ENCODE results near the gene NPAS2.

NPAS2 gene

DNA sequence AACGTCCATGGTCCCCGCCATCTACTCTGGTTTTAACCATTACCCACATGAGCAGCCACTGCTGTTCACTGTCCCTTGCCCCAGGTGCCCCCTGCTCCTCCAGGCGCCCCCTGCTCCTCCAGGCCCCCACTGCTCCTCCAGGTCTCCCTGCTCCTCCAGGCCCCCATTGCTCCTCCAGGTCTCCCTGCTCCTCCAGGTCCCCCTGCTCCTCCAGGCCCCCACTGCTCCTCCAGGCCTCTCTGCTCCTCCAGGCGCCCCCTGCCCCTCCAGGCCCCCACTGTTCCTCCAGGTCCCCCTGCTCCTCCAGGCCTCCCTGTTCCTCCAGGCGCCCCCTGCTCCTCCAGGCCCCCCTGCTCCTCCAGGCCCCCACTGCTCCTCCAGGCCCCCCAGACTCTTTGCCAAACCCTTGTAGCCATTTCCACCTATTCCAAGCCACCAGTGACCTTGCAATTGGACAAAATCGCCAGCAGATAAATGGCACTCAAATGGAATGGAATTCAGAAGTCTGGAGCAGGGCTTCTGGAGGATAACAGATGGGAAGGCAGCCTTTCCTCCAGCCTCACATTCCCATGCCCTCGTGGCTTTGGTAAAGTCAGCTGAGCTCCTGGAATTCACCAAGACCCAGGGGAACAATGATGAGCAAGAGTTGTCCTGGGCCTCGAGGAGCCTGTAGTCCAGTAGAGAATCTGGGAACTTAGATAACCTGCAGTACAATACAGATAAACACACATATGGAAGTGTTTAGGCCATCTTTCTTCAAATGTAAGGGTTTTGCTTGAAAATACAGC, 168.9 kb downstream of the NPAS2 start:
- no peak for DNase-seq (ENCODE audit: low read depth, low spot score)

DNA sequence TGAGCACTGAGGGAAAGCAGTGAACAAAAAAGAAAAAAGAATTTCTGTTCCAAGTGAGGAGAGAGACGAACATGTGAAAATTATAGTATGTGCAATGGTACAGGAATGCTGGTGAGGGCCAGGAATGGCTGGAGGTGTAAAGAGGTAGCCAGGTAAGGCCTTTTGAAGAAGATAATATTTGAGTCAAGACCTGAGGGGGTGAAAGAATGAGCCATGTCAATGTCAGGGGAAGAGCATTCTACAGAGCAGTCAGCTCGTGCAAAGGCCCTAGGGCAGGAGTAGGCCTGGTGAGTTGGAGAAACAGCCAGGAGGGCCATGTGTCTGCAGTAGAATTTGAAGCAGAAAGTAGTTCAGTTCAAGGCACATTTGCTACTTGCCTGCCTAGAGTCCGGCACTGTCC, 169.7 kb downstream of the NPAS2 start:
- no peak for DNase-seq (ENCODE audit: low read depth, low spot score)

DNA sequence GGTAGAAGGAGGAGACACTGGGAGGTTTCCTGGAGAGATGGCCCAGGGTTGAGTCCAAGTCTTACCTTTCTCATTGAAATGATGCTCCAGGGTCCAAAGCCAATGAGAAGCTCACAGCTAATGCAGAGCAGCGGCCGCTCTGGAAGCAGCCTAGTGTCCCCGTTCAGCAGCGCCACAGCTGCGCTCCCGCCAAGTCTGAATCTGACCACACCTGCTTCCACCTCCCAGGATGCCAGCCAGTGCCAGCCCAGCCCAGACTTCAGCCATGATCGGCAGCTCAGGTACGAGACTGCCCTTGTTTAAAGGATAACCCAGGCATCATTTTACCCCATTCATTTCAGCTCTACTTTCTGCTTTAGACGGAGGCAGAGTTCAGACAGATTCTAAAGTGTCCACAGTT, 170.2 kb downstream of the NPAS2 start:
- no peak for DNase-seq (ENCODE audit: low read depth, low spot score)

DNA sequence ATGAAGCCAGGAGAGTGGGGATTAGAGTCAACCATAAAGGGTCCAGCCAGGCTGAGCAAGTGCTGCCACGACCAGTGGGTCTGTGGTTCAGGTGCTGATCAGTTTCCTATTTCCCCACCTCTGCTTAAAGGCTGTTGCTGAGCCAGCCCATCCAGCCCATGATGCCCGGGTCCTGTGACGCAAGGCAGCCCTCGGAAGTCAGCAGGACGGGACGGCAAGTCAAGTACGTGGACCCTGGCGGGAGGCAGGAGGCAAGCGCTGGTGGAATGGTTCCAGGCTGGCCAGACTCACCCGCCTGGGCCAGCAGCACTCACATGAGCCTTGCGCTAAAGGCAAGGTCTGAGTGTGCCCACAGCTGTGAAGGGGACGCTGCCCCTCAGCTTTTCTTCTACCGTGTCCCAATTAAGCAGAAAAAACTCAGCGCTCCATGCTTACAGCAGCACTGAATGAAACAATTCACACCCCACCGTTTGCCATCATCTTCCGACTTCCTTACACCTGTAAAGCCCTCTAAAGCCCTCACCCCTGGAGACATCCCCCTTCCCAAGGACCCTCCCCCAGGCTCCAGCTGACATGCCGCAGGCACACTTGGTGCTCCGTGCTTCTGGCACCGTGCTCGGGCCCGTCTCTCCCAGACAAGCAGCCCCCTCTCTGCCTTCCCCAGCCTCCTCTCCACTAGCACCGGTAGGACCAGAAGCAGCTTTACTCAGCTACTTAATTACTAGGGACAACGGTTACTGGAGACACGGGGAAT, 170.9 kb downstream of the NPAS2 start:
- no peak for DNase-seq (ENCODE audit: low read depth, low spot score)

DNA sequence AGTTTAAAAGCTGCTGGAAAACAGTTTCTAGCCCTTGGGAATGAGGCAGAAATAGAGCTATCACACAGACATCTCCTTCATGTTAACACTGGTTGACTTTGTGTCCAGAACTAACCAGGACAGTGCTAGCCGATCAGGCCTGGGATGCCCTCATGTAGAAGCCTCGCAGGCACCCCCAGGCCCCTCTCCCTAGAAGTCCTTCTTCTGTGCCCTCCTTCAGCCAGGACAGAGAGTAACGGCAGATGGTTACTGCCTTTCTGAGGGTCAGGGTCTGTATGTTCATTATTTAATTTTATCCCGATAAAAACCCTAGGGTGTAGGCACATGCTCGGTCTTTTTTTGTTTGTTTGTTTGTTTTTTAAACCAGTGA, 171.4 kb downstream of the NPAS2 start:
- no peak for DNase-seq (ENCODE audit: low read depth, low spot score)

DNA sequence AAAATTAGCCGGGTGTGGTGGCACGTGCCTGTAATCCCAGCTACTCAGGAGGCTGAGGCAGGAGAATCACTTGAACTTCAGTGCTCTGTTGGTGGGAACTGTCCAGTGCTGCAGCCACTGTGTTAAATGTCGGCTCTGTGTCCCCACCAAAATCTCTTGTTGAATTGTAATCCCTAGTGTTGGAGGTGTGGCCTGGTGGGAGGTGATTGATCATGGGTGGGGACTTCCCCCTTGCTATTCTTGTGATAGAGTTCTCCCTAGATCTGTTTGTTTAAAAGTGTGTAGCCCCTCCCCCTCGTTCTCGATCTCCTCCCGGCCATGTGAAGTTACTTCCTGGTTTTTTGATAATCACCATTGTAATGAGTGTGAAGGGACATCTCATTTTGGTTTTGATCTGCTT, 172.3 kb downstream of the NPAS2 start:
- no peak for DNase-seq (ENCODE audit: low read depth, low spot score)

DNA sequence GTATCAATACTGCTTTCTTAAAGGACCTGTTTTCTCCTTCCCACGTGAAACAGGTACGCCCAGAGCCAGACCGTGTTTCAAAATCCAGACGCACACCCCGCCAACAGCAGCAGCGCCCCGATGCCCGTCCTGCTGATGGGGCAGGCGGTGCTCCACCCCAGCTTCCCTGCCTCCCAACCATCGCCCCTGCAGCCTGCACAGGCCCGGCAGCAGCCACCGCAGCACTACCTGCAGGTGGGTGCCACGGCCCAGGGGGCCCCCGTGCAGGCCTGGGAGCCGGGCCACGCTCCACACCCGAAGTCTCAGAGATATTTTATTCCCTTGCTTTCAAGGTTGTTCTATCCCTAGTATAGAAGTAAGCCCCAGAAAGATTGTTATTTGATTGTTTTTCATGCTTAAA, 173.4 kb downstream of the NPAS2 start:
- DNase-seq (ENCODE audit: low read depth, low spot score) = no peak

DNA sequence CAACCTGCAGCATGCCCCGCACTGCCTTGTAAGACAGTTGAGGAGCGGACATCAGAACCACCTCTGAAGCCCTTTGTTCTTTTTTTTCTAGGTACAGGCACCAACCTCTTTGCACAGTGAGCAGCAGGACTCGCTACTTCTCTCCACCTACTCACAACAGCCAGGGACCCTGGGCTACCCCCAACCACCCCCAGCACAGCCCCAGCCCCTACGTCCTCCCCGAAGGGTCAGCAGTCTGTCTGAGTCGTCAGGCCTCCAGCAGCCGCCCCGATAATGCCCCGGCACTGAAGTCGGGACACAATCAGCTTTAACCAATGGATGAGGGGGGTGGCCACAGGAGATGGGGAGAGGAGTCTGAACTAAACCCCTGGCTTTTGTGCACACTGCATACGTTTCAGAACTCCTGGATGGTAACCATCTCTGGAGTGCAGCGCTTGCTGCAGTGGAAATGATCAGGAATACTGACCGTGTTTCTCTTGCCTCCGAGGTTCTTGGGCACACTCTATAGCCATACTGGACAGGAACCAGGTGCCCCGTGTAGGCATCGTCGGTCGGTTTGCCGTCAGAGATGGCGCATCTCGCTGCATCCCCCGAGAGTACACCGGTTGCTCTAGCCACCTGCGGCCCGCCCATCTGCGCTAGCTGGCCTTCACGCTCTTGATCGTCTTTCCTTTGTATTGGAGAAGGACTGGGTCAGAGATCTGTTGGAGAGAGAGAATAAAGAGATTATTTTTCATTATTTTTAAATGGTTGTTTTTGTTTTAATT, 175.6 kb downstream of the NPAS2 start:
- no peak for DNase-seq (ENCODE audit: low read depth, low spot score)

DNA sequence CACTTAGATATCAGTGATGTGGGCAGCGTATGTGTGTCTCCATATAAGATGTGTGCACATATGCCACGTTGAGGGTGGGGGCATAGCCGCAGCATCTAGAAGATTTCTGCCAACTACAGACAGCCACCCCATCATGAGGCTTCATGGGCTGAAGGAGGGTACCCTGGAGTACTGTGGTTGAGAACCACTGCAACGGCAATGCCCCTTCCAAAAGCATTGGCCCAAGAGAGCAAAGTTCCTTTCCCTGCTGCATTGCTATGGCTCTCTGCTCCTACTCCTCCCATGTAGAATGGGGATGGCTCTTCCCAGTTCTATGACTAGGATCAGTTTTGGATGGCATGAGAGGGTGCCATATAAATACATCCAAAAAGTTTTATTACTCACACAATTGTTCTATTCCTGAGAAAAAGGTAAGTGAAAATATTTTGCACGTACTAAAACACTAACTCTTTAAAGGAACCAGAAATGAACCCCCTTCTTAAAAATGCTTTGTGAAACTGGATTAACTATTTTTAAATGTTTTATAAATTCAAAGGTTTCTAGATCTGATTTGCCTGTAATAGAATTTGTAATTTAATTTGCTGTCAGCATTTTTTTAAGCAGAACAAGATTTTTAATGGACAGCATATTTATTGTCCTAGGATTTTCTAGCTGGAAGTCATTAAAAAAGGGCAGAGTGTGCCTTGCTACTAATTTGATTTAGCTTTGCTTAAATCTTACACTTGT, 177.7 kb downstream of the NPAS2 start:
- DNase-seq (ENCODE audit: low read depth, low spot score) = no peak

DNA sequence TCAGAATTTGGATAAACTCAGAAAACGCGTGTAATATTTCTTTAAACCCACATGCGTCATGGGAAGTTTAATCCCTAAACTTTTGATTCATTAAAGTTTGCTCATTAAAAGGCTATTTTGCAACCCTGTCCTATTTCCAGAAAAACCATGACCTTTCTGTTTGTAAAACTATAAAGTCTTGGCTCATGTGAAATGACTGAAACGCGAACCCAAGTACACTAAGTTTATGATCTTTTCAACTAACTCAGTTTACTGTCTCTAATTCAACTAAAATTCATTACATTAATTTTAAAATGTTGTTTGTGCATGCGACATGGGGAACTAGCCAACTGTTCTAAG, 178.3 kb downstream of the NPAS2 start:
- DNase-seq (ENCODE audit: low read depth, low spot score) = no peak

DNA sequence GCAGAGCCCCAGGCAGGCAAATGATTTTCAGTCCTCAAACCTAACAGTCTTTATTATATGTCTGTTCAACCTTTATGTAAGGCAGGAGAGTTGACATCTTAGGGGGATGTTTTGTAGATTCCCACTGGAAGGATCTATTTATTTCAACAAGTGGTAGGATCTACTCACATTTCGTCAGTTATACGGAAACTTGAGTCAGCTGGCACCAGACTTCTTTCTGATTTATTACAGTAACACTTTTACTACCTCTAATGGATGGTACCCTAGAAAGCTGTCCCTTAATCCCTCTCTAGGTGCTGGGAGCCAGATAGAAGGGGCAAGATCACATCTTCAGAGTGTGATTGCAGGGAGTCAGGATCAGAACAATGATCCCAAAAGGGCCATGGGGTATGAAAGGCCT, 180.1 kb downstream of the NPAS2 start:
- DNase-seq (ENCODE audit: low read depth, low spot score) = no peak

DNA sequence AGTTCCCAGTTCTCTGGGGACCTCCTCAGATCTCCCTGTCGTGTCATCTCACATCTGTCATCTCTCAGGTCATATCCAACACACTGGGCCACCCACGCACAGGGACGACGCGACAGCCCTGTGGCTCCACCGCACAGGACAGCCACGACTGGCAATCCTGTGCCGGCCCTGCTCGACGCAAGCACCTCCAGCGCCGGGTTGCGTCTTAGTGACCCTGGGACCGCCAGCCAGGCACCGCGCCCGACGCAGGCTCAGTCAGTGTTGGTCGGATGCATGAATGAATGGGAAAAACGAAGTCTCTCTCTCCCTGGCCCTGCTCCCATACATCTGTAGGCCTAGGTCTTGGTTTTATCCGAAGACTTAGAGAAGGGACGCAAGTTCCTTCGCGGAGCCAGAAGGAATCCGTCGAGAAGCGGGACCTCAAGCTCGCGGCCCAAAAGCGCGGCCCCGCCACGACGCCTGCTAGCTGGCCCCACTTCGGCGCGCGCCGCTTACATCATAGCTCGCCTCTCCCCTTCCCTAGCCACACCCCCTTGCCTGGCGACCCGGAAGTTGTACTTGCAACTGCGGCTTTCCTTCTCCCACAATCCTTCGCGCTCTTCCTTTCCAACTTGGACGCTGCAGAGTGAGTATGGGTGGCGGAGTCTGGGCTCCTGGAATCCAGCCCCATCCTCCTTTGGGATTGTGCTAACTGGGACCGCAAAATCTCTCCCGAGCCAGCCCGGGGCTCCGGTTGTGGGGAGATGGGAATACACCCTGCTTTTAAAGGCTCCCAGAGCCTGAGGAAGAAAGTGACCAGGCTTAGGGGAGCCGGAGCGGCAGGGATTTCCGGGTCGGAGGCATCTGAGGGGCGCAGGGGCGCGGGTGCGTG, 182.0 kb downstream of the NPAS2 start, which contains the start of gene RPL31:
RPL31 (plus strand) TSS at position 599 of the 871 bp plus-strand sequence. CDS start 413 bp downstream, outside the sequence.
- DNase-seq (ENCODE audit: low read depth, low spot score) = peak; percentile 97

DNA sequence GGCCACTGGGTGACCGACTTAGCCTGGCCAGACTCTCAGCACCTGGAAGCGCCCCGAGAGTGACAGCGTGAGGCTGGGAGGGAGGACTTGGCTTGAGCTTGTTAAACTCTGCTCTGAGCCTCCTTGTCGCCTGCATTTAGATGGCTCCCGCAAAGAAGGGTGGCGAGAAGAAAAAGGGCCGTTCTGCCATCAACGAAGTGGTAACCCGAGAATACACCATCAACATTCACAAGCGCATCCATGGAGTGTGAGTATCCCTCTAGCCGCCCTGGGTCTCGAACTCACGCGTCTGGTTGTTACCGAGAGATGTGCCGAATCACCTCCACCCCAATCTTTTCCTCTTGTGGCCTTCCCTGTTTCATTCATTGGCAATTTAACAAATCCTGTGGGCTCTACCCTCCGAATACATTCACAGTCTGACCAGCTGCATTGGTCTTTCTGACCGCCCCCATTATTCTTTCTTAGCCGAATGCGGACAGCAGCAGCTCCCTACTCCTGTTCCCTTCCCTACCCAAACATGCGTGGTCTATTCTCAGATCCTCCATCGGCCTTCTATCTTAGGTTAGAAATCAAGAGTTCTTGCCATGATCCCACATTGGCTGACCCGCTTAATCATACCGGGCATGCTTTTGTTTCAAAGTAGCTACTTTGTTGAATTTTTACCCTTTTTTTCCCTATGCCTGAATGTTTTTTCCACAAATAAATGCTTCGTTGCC, 182.8 kb downstream of the NPAS2 start:
- no peak for DNase-seq (ENCODE audit: low read depth, low spot score)

DNA sequence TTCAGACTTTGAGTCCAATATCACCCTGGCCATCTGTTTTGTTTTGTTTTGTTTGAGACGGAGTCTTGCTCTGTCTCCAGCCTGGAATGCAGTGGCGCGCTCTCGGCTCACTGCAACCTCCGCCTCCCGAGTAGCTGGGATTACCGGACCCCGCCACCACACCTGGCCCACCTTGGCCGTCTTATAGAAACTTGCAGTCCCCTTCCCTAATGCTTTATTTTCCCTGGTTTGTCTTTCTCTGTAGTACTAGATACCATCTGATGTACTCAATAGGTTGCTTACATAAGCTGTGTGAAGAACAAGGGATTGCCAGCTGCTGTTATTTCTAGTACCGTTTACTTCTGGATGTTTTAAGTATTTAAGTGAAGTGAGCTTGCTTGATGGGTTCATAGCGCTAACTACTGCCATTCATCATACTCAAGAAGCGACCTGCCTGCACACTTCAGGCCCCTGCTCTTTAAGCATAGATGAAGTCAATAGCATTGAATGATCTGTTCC, 183.4 kb downstream of the NPAS2 start:
- no peak for DNase-seq (ENCODE audit: low read depth, low spot score)

DNA sequence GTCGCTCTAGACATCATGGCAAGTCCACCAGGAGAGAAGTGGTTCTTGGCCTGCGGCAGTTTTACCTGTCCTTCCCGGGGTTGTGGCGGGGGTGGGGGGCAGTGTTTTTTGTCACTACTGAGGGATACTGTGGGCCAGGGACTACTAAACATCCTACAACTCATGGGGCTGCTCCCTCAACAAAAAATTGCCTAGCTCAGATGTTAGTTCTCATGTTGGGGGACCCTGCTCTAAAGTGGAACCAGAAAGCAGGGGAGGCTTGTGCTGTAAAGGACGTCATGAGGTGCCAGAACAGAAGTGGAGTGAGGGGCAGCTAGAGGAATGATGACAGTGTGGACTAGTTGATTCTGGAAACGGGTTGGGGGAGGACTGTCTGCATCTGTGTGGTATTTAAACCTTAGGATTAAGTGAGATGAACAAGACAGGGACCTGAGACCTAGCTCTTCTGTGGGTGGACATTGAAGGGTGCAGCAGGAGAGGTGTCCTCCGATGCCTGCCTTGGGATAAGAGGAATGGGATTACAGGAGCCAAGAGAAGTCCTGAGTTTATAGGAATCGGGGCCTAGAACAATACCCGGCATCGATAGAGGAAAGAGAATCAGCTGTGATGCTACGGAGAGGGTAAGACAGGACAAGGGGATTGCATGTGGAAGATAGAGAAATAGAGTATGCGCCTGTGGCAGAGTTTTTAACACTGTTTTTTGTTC, 184.8 kb downstream of the NPAS2 start:
- no peak for DNase-seq (ENCODE audit: low read depth, low spot score)

DNA sequence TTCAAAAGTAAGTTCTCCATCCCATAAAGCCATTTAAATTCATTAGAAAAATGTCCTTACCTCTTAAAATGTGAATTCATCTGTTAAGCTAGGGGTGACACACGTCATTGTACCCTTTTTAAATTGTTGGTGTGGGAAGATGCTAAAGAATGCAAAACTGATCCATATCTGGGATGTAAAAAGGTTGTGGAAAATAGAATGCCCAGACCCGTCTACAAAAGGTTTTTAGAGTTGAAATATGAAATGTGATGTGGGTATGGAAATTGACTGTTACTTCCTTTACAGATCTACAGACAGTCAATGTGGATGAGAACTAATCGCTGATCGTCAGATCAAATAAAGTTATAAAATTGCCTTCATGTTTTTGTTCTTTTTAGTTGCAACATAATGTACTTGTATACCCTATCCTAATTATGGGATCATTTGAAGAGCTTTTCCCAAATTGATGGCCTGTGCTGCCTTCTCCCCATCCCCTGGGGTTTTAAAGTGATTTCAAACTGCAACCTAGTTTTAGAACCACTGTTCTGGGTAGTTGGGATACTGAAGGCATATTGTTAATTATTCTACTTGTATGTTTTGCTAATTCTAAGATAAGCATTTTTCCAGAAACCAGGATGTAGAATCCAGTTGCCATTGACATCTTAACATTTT, 186.3 kb downstream of the NPAS2 start:
- DNase-seq (ENCODE audit: low read depth, low spot score) = no peak

DNA sequence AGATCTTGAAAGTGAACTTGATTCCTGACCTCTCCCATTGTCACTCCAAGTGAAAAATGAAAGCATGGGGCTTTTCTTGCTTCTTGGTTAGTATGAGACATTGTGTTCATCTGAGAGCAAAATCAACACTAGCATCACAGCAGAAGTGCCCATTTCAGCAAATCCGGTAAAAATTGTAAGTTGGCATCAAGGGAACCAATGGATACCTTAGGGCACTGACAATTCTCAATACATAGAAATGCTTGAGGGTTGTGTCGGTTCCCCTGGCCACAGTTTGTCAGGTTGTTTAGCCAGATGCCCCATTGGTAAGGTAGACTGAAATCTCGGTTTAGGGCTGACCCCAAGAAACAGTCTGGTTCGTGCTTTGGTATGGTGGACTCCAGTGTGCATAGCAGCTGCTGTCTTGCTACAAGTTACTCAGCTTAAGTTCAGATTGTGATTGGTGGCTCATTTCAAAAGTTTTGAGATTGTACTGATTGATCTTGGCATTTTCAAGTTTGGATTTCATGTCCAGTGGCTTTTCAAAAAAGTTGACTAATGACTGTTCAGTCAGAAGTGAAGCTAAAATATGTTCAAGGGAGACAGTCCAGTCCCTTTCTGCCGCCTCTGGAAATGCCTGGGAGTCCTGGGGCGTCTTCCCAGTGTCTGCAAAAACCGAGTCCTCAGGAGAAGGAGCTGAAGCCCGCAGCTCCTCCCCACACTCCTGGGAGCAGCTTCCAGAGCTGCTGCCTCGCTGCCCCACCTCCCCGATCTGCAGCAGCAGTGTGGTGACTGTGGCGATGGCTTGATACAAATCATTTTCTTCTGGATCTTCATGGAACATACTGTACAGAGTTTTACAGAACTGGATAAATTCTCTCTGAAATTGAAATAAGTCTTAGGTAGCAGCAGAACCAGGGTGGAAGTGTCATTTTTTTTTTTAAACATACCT, 187.7 kb downstream of the NPAS2 start:
- DNase-seq (ENCODE audit: low read depth, low spot score) = peak; percentile 41

DNA sequence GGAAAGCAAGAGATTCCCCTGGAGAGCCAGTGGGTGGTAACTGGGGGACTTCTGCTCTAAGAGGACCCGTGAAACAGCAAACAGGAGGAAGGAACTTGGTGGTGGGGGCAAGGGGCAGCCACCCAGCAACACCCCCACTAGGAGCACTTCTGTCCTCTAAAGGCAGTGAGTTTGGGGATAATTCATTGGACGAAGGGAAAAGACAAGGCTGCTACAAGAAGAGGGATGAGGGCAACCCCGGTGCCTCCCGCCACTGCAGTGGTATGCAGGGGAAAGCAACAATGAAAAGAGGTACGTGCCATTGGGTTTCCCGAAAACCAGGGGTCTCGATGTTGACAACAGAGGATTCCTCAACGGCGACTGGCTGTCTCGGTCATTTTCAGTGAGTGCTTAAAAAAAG, 191.2 kb downstream of the NPAS2 start:
- DNase-seq (ENCODE audit: low read depth, low spot score) = no peak
